Subcutaneous adipose tissue (tissue), 4 donors: ENCODE measurements around the gene TRIM69. TPM values are rescaled to one million over a fixed set of nuclear protein-coding genes. Genes with fewer than 3 reads are reported as not detected.

Source experiments
- CTCF ChIP-seq: fragments of 450-650 bp; IDR thresholded peaks from one replicate; pipeline ENCODE4 v1.5.1; 2016; ENCODE audit warnings: low read depth, mild to moderate bottlenecking, control low read depth, antibody characterized with exemption, moderate library complexity
- total RNA-seq, 4 donors: library from RNA; depleted of rRNA; stranded (reverse); fragments of >200 nt; gene quantifications; one replicate each; pipeline ENCODE4 v1.1.0, GENCODE V29; 2016

TRIM69 gene
- total RNA-seq, 4 donors from 2014 or later, result 14.2 to 17.3 (median 14.9) TPM

DNA sequence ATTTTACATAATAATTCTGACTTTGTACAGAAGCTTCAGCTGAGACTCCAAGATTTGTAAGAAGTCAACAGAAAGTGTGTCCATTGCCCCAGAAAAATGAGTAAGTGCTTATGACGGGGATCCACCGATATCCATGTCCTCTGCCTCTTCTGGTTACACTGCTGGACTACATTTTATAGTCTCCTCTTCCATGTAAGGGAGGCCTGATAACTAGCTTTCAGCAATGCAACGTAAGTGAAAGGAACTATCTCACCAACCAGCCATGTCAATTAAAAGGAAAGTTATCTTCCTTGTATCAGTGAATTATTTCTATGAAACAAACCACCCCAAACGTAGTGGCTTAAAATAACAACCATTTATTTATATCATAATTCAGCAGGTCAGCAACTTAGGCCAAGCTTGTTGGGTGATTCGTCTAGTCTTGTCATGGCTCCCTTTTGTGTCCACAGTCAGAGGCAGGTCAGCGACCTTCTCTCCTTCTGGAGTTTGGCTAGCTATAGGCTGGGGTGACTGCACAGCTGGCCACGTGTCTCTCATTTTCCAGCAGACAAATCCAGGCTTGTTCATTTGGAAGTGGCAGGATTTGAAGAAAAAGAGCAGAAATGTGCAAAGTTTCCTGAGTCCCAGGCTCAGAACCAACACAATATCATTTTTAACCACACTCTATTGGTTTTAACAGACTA lies 44.9 kb downstream of the TRIM69 start:
- TF ChIP-seq CTCF, result no peak

- no peak for TF ChIP-seq CTCF
These were observed 46.2 kb downstream of the TRIM69 start for GRCh38 chr15:44782516-44782915.

DNA sequence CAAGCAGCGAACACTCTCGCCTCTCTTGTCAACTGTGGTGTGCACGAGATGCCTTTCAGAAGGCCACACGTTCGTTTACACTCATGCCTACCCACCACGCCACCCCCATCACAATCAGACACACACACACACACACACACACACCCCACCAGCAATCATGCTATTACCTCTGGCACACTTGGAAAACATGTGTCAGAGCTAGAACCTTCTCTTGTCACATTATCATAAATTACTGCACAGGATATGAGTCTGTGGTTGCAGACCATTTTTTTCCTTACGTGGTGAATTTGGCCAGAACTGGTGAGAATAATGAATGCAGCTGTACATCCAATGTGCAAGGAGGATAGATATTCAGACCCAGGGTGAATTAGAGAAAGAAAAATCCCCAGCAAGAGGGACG lies 52.4 kb downstream of the TRIM69 start:
- no peak for TF ChIP-seq CTCF

DNA sequence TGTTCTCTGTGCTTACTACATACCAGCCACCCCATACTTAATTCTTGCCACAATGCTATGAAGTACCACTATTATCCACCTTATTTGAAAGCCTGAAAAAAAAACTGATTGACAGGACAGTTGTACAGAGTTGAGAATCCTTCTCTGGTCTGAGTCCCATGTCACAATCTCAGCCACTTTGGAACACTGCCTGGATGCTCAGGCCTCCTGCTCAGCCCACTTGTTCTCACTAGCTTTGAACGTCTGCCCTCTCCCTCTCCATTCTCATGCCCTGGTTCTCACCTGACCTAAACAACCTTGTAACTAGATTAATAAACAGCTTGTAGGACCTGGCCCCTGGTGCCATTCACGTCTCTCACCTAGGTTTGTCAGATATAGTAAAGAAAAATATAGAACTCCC lies 53.9 kb downstream of the TRIM69 start:
- no peak for TF ChIP-seq CTCF

DNA sequence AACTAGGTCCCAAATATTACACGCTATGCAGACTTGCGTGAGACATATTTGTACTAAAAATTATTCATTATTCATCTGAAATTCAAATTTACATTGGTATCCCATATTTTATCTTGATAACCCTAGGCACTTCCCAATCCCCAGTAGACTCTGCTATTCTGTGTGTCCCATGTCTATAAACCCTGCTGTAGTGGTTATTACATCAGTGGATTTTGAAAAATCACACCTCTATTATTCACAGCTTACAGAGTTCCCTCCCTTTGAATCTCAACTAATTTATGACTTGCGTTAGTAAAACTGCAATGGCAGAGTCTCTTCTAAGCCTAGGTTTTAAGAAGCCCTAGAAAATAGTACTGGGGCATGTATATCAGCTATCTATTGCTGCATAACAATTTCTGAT lies 54.3 kb downstream of the TRIM69 start:
- TF ChIP-seq CTCF, result no peak

- no peak for TF ChIP-seq CTCF
These were observed 56.4 kb downstream of the TRIM69 start for GRCh38 chr15:44792715-44793114.

DNA sequence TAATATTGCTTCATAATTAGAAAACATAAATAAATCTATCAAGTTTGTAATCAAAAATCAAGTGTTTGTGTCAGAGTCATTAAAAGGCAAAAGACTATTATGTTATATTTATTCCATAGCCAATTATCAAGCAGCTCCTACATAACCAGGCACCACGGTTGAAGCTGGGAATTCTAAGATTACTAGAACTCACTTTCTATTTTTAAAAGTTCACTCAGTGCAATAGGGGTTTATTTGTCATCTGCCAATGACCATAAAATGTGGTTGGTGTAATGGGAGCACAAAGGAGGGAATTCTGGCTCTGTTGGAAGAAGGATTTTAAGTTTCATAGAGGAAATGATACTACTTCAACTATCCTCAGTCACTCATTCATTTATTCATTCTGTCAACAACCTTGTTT lies 57.7 kb downstream of the TRIM69 start:
- no peak for TF ChIP-seq CTCF
